Fibroblast of pulmonary artery (primary cell): Measurements from ENCODE around the gene PRKCE.

Experiments used
- DNase-seq: peaks from one replicate; pipeline ENCODE4 v3.0.0-alpha.2; 2010; ENCODE audit warnings: low read depth
- H3K4me3 ChIP-seq: replicated peaks from 2 replicates; pipeline ENCODE4 v1.5.1; 2011; ENCODE audit warnings: low read depth, mild to moderate bottlenecking, control low read depth, low read length, moderate library complexity
- CTCF ChIP-seq: IDR thresholded peaks from 2 replicates; pipeline ENCODE4 v1.5.1; 2011; ENCODE audit warnings: mild to moderate bottlenecking, control low read depth, low read length, inconsistent platforms; ENCODE audit errors: missing control alignments

The PRKCE gene

GRCh38 chr2:45901468-45902032 lies 250.1 kb downstream of the PRKCE start:
- TF ChIP-seq CTCF, result no peak
- no peak overlapping the region for H3K4me3 ChIP-seq
- no peak for DNase-seq

GRCh38 chr2:45902380-45902779 lies 250.9 kb downstream of the PRKCE start:
- no peak for TF ChIP-seq CTCF
- no peak overlapping the region for H3K4me3 ChIP-seq
- no peak for DNase-seq

- H3K4me3 ChIP-seq, result no peak overlapping the region
- DNase-seq, result no peak
- TF ChIP-seq CTCF, result no peak
These were observed 251.4 kb downstream of the PRKCE start for GRCh38 chr2:45902781-45903375.

GRCh38 chr2:45904267-45904945 lies 252.9 kb downstream of the PRKCE start:
- no peak for TF ChIP-seq CTCF
- no peak overlapping the region for H3K4me3 ChIP-seq
- no peak for DNase-seq

GRCh38 chr2:45904946-45905631 lies 253.6 kb downstream of the PRKCE start:
- TF ChIP-seq CTCF, result no peak
- DNase-seq, result no peak
- H3K4me3 ChIP-seq, result no peak overlapping the region

GRCh38 chr2:45905632-45905958 lies 254.1 kb downstream of the PRKCE start:
- no peak for DNase-seq
- no peak for TF ChIP-seq CTCF

More at GRCh38 chr2:45905632-45905958, 254.1 kb downstream of the PRKCE start:
- no peak overlapping the region for H3K4me3 ChIP-seq
